ENCODE data around the gene OPA1. TPM values are rescaled to one million over a fixed set of nuclear protein-coding genes. Genes with fewer than 3 reads are reported as not detected.
A peak's percentile ranks its signal among the peaks of the same experiment; 100 is the strongest.

OPA1 gene
- total and polyA plus RNA-seq, 2 of the 4 experiments (the other 2 are of a cell fraction) = 17.8 to 73.7 TPM

DNA sequence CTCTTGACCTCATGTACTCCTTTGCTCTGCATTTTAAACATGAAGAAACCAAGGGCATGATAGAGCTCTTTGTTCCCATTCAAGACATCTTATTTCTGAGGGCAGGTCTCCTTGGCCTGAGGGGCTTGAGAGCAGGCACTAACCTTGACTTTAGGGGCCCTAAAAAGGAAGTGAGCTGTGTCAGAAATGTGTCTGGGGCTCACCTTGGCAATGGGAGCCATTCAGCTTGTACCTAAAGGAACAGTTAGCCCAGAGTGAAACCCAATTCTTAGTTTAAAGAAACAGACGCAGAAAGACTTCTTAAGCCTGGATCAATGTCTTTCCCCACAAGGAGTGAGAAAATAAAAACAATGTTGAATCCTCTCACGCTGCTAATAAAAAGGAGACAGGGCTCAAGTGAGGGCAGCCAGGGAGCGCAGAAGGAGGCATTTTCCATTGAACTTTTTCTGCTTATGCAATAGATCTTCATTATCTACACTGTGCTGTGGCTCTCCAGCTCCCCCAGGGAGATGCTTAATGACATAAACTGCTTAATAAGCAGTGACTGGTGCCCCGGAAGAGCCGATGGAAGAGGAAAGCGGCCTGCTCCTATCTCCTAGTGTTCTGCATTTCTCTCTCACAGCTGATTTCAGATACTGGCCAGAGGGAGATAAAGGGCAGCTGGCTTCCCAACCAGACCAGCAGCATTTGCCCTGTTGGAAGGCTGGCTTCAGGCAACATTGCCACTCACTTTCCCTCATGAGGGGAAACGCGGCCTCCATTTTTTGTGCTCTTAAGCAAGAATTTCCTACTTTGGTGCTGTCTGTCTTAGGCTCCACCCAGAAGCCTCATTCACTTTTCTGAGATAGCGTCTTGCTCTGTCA is 152.0 kb downstream of the OPA1 start:
- Histone ChIP-seq H3K14ac (replicated peaks; ENCODE audit: low read depth, low read length) (no peak overlapping the region), H3K9me1 (ENCODE audit: insufficient read depth, low read length) (no peaks in the 10 kb centered on the region), H3K4ac (ENCODE audit: low read depth, low read length) (no peak overlapping the region), H2BK20ac (ENCODE audit: low read depth, low read length) (no peak overlapping the region), H2AK5ac (ENCODE audit: low read depth, low read length) (no peak overlapping the region), H3K23ac (ENCODE audit: low read depth, low read length) (no peak overlapping the region), H3K9ac (ENCODE audit: low read depth, low read length) (no peak overlapping the region), H3K27me3 (ENCODE audit: control insufficient read depth, insufficient read depth, low read length) (peaks cover 17% of the 10 kb centered on the region), H3K36me3 (ENCODE audit: control insufficient read depth, insufficient read depth, low read length) (no peaks in the 10 kb centered on the region), H3K9me3 (ENCODE audit: control insufficient read depth, insufficient read depth, low read length) (no peaks in the 10 kb centered on the region), H2AK9ac (replicated peaks; ENCODE audit: low read depth, low read length, poor library complexity) (no peak overlapping the region), H3K79me1 (ENCODE audit: low read depth in 1 of 2, low read length in 2 of 2) (no peaks in the 10 kb centered on the region), H2BK5ac (ENCODE audit: low read depth, low read length, poor library complexity, severe bottlenecking) (no peak overlapping the region), H2BK15ac (ENCODE audit: low read depth, low read length) (no peak overlapping the region), H3K4me1 (ENCODE audit: control insufficient read depth, insufficient read depth, low read length) (no peaks in the 10 kb centered on the region), H3K27ac (ENCODE audit: insufficient read depth, low read length) (no peak overlapping the region), H3K18ac (ENCODE audit: low read depth, low read length) (no peak overlapping the region), H3K4me3 (ENCODE audit: insufficient read depth, low read depth, low read length) (no peak overlapping the region), H2BK120ac (ENCODE audit: low read depth, low read length) (no peak overlapping the region), H3K56ac (ENCODE audit: extremely low read depth, insufficient read depth, low read length) (no peak overlapping the region), H4K8ac (ENCODE audit: low read depth in 2 of 2, low read length in 2 of 2) (no peak overlapping the region), H2AFZ (replicated peaks; ENCODE audit: low read length, poor library complexity) (peak overlapping the region; percentile 2), H4K5ac (ENCODE audit: low read depth, low read length) (no peak overlapping the region), H3K4me2 (ENCODE audit: low read depth, low read length) (no peak overlapping the region), H4K91ac (ENCODE audit: insufficient read depth, low read depth, low read length) (no peak overlapping the region), H4K20me1 (ENCODE audit: insufficient read depth, low read length) (no peaks in the 10 kb centered on the region)
- 23% methylated on average over 3 of the region's 9 CpGs; no CpG with 5 or more reads in 1 of the 2 experiments for WGBS, 2 experiments (ENCODE audit: extremely low coverage in 2 of 2, insufficient read length in 1 of 2)
- intact Hi-C loops (cut with micrococcal nuclease) (no loop called here), in situ Hi-C loops (cut with MboI; ENCODE audit: low sequenced_read_pairs) (no loop called here), dilution Hi-C loops (cut with HindIII; ENCODE audit: low sequenced_read_pairs, unreplicated experiment) (no loop called here)
- no TSS peak for BruUV-seq (replicated peaks)
- DNase-seq (peak; percentile 2), ATAC-seq (ENCODE audit: low read depth) (peak; percentile 51)
- TF ChIP-seq MAZ (IDR thresholded peaks at IDR 0.05; ENCODE audit: borderline replicate concordance, low read depth, low read length) (no peak), MXI1 (IDR thresholded peaks at IDR 0.05; ENCODE audit: borderline replicate concordance, low read depth, low read length) (no peak), CHD1 (IDR thresholded peaks at IDR 0.05; ENCODE audit: low read depth, low read length) (no peak), BHLHE40 (IDR thresholded peaks at IDR 0.05; ENCODE audit: low read depth, low read length) (no peak), NFE2L2 (IDR thresholded peaks at IDR 0.05; ENCODE audit: low read depth, low read length) (no peak), RFX5 (IDR thresholded peaks at IDR 0.05; ENCODE audit: low read depth, low read length) (no peak), RAD21 (IDR thresholded peaks at IDR 0.05; ENCODE audit: low read length) (no peak), MAFK (IDR thresholded peaks at IDR 0.05; ENCODE audit: low read depth, low read length) (no peak), SMC3 (IDR thresholded peaks at IDR 0.05; ENCODE audit: low read depth, low read length) (no peak), FOS (IDR thresholded peaks at IDR 0.05; ENCODE audit: low read depth, low read length) (no peak), CEBPB (IDR thresholded peaks at IDR 0.05; ENCODE audit: low read depth, low read length) (no peak)
- TF ChIP-seq, protein P1, sequence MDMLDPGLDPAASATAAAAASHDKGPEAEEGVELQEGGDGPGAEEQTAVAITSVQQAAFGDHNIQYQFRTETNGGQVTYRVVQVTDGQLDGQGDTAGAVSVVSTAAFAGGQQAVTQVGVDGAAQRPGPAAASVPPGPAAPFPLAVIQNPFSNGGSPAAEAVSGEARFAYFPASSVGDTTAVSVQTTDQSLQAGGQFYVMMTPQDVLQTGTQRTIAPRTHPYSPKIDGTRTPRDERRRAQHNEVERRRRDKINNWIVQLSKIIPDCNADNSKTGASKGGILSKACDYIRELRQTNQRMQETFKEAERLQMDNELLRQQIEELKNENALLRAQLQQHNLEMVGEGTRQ (IDR thresholded peaks at IDR 0.05; ENCODE audit: low read depth, low read length) = no peak
- TF ChIP-seq, protein P2, sequence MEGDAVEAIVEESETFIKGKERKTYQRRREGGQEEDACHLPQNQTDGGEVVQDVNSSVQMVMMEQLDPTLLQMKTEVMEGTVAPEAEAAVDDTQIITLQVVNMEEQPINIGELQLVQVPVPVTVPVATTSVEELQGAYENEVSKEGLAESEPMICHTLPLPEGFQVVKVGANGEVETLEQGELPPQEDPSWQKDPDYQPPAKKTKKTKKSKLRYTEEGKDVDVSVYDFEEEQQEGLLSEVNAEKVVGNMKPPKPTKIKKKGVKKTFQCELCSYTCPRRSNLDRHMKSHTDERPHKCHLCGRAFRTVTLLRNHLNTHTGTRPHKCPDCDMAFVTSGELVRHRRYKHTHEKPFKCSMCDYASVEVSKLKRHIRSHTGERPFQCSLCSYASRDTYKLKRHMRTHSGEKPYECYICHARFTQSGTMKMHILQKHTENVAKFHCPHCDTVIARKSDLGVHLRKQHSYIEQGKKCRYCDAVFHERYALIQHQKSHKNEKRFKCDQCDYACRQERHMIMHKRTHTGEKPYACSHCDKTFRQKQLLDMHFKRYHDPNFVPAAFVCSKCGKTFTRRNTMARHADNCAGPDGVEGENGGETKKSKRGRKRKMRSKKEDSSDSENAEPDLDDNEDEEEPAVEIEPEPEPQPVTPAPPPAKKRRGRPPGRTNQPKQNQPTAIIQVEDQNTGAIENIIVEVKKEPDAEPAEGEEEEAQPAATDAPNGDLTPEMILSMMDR (conservative IDR thresholded peaks at IDR 0.05; ENCODE audit: low read depth, low read length) = no peak
- ChIA-PET POLR2A (ENCODE audit: unreplicated experiment) (no interaction called here), CTCF (no interaction called here)
